Colonic mucosa (tissue), 4 donors: ENCODE data around the gene MICAL3. TPM values are rescaled to one million over a fixed set of nuclear protein-coding genes. Genes with fewer than 3 reads are reported as not detected.

ENCODE experiments used
- DNase-seq: peaks from one replicate; pipeline ENCODE4 v3.0.0-alpha.2; 2020
- H3K27ac ChIP-seq: fragments of 200-600 bp; one replicate; pipeline ENCODE4 v1.8.0; 2021
- H3K27me3 ChIP-seq: fragments of 200-600 bp; one replicate; pipeline ENCODE4 v1.8.0; 2021
- H3K36me3 ChIP-seq: fragments of 200-600 bp; one replicate; pipeline ENCODE4 v1.8.0; 2021
- H3K4me1 ChIP-seq: fragments of 200-600 bp; one replicate; pipeline ENCODE4 v1.8.0; 2021; ENCODE audit warnings: mild to moderate bottlenecking
- H3K4me3 ChIP-seq: fragments of 200-600 bp; one replicate; pipeline ENCODE4 v1.8.0; 2021
- H3K9ac ChIP-seq, 2 donors: one replicate each; pipeline ENCODE4 v1.7.0; 2013; ENCODE audit warnings: control low read depth in 2 of 2, low read depth in 2 of 2, low read length in 2 of 2
- H3K9me3 ChIP-seq: fragments of 200-600 bp; one replicate; pipeline ENCODE4 v1.8.0; 2021
- intact Hi-C: fragments of 100-400 bp; cut with DNase I; formaldehyde crosslinking; loops from one replicate; pipeline ENCODE4 v1.14.1; 2022
- total RNA-seq, 2 donors: library from RNA; stranded (reverse); fragmentation: NEBNext Ultra II Directional in 1 of 2; extraction: Animal tissue kit (Norgen Biotek cat#: 25700) in 1 of 2; gene quantifications; one replicate each; pipeline ENCODE4 v1.2.1, GENCODE V29; 2021
- TF ChIP-seq, protein P1 (sequence below): fragments of 200-600 bp; IDR thresholded peaks from one replicate; pipeline ENCODE4 v1.8.0; 2022; ENCODE audit warnings: antibody characterized with exemption, mild to moderate bottlenecking
- donor health status: healthy.
- donor health status: DM: no; HTN: no; CAD: no.
- donor health status: DM: no; HTN: no; CAD: no.

The MICAL3 gene
- total RNA-seq, 2 donors from 2014 or later: 72.5 to 84.5 TPM

DNA sequence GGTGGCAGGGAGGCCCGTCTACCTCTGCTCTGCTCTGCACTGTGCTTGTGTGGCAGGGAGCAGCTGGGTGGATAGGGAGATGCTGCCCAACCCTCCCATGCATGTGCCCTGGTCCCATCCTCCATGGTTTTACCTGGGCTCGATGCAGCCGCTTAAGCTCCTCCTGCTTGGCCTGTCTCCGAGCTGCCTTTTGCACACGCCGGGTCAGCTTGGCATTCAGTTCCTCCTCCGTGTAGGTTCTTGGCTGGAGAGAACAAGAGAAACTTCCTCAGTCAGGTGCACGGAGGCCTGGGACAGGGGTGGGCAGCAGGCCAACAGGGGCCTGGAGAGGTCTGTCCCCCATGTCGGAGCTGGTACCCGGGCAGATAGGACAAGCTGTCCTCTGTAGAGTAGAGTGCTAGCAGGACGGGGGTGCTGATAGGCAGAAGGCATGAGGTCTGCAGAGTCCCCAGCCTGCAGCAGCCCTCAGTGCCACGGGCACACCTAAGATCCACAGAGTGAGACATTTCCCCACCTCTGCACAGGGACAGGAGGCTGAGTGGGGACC, 213.7 kb downstream of the MICAL3 start:
- H3K27me3 ChIP-seq: no peaks in the 10 kb centered on the region
- no peaks in the 10 kb centered on the region for H3K36me3 ChIP-seq
- intact Hi-C loops: no loop called here
- H3K4me3 ChIP-seq: no peak overlapping the region
- TF ChIP-seq, protein P1, sequence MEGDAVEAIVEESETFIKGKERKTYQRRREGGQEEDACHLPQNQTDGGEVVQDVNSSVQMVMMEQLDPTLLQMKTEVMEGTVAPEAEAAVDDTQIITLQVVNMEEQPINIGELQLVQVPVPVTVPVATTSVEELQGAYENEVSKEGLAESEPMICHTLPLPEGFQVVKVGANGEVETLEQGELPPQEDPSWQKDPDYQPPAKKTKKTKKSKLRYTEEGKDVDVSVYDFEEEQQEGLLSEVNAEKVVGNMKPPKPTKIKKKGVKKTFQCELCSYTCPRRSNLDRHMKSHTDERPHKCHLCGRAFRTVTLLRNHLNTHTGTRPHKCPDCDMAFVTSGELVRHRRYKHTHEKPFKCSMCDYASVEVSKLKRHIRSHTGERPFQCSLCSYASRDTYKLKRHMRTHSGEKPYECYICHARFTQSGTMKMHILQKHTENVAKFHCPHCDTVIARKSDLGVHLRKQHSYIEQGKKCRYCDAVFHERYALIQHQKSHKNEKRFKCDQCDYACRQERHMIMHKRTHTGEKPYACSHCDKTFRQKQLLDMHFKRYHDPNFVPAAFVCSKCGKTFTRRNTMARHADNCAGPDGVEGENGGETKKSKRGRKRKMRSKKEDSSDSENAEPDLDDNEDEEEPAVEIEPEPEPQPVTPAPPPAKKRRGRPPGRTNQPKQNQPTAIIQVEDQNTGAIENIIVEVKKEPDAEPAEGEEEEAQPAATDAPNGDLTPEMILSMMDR: no peak
- no peaks in the 10 kb centered on the region for H3K9me3 ChIP-seq
- H3K9ac ChIP-seq: peak overlapping the region; percentile 28 to 39
- DNase-seq: peak; percentile 36
- H3K27ac ChIP-seq: no peak overlapping the region
- no peaks in the 10 kb centered on the region for H3K4me1 ChIP-seq

- no peak overlapping the region for H3K9ac ChIP-seq
- no peak for DNase-seq
- intact Hi-C loops: no loop called here
- no peaks in the 10 kb centered on the region for H3K27me3 ChIP-seq
- no peak overlapping the region for H3K27ac ChIP-seq
- H3K36me3 ChIP-seq: no peaks in the 10 kb centered on the region
- H3K4me3 ChIP-seq: no peak overlapping the region
- H3K4me1 ChIP-seq: no peaks in the 10 kb centered on the region
- TF ChIP-seq, protein P1: no peak
- no peaks in the 10 kb centered on the region for H3K9me3 ChIP-seq
Measured at GRCh38 chr22:17808693-17809403, 215.5 kb downstream of the MICAL3 start.

DNA sequence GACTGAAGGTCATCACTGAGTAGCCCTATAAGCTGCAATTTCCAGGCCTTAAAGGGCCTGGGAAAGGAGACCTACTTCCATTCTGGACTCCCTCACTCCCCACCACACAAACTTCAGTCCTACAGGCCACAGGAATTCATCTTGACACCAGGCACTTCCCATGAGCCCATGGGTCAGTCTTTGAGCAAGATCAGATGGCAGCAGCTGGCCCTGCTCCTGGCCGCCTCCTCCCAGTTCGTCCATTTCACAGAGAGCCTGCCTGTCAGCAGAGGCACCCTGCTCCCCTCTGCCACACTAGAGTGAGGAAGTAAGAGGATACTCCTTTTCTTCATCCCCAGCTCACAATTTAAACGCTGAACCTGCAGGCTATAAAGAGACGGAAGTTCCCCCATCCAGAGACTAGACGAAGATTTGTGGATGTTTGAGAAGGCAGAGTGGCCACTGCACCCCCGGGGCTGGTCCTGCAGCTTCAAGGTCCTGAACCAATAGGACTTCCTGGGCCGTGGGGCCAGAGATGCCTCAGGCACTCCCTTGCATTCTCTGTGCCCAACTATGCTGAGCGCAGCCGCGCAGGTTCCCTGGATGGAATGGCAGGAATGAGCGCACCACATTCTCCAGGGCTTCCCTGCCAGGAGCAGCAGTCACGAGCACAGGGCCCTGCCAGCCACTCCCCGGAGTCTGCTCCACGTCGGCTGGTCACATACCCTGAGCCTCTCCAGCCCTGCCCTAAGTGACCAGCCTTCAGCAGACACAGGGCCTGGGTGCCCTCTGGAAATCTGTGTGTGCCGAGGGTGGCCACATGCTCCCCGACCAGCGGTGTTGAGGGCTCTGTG, 216.6 kb downstream of the MICAL3 start:
- no peaks in the 10 kb centered on the region for H3K36me3 ChIP-seq
- H3K27ac ChIP-seq: no peak overlapping the region
- no peak overlapping the region for H3K9ac ChIP-seq
- H3K4me3 ChIP-seq: no peak overlapping the region
- no peaks in the 10 kb centered on the region for H3K4me1 ChIP-seq
- TF ChIP-seq, protein P1: no peak
- H3K27me3 ChIP-seq: no peaks in the 10 kb centered on the region
- intact Hi-C loops: no loop called here
- H3K9me3 ChIP-seq: no peaks in the 10 kb centered on the region
- no peak for DNase-seq

DNA sequence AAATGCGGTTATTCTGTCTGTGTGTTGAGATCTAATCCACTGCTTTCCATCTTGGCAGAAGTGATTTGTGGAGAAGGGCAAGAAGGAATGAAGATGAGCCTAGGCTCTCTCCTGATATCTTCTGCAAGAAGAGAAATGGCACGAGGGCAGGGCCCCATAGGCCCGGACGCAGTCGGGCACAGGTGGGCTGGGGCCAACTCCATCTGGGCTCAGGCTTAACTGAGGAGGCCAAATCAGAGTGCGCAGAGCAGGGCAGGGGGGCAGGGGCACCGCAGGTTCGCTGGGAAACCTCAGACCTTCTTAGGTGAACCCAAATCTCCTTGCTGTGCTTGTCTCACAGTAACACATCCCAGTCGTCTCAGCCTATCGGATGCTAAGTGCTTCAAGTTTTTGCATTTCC, 217.3 kb downstream of the MICAL3 start:
- TF ChIP-seq, protein P1: no peak
- Histone ChIP-seq H3K4me3 (no peak overlapping the region), H3K9ac (no peak overlapping the region), H3K27ac (no peak overlapping the region), H3K4me1 (no peaks in the 10 kb centered on the region), H3K27me3 (no peaks in the 10 kb centered on the region), H3K9me3 (no peaks in the 10 kb centered on the region), H3K36me3 (no peaks in the 10 kb centered on the region)
- no peak for DNase-seq
- intact Hi-C loops: no loop called here

- no peak overlapping the region for H3K27ac ChIP-seq
- H3K36me3 ChIP-seq: no peaks in the 10 kb centered on the region
Measured at GRCh38 chr22:17806437-17806836, 217.9 kb downstream of the MICAL3 start.

More at GRCh38 chr22:17806437-17806836, 217.9 kb downstream of the MICAL3 start:
- Histone ChIP-seq H3K4me1 (no peaks in the 10 kb centered on the region), H3K9ac (no peak overlapping the region), H3K4me3 (no peak overlapping the region), H3K27me3 (no peaks in the 10 kb centered on the region), H3K9me3 (no peaks in the 10 kb centered on the region)
- intact Hi-C loops: no loop called here
- TF ChIP-seq, protein P1: no peak
- no peak for DNase-seq
